K562 (cell line): Measurements from ENCODE around the gene CD248. TPM values are rescaled to one million over a fixed set of nuclear protein-coding genes. Genes with fewer than 3 reads are reported as not detected.

Experiments
- ATAC-seq: fragments of 200-7000 bp; cut with Tn5 transposase; 3 replicates; pipeline ENCODE4 v1.9.1; 2020; ENCODE audit warnings: moderate library complexity
- BruUV-seq: library from RNA; stranded (reverse); fragments of 400-500 nt; replicated peaks from 2 replicates; lab custom pipeline; 2021; lab: Mats Ljungman, UMichigan
- CTCF ChIA-PET: fragments of 300-600 bp; formaldehyde crosslinking; extraction: SDS; loops from one replicate; lab custom pipeline; 2021; ENCODE audit warnings: low intra/inter-chr PET ratio; lab: Yijun Ruan, JAX
- POLR2A ChIA-PET: fragments of 300-600, 350-650 bp; sonication (Branson Sonifier 250); formaldehyde crosslinking; extraction: SDS; loops from one replicate; lab custom pipeline; 2021; ENCODE audit warnings: antibody characterized with exemption, inconsistent platforms; lab: Yijun Ruan, JAX
- DNase-seq, 4 experiments: peaks; one replicate each; pipeline versions ENCODE4 v3.0.0 to v3.0.0-alpha.2; 2011 to 2018; ENCODE audit warnings: low spot score in 3 of 4, mixed read lengths in 3 of 4; ENCODE audit errors: extremely low read depth in 1 of 4
- FAIRE-seq: peaks from 2 replicates; lab custom pipeline; 2011; peaks lifted over from hg19 to GRCh38; lab: Jason Lieb, UNC
- H2AFZ ChIP-seq: 2 replicates; pipeline ENCODE4 v1.6.0; 2011; ENCODE audit warnings: low read depth, low read length, control low read depth, inconsistent platforms
- H3K27ac ChIP-seq: fragments of 200-600 bp; 3 replicates; pipeline ENCODE4 v1.8.0; 2011; ENCODE audit warnings: low read depth, mild to moderate bottlenecking, control low read depth, inconsistent platforms, low read length, moderate library complexity, mixed read lengths; ENCODE audit errors: extremely low read depth
- H3K27me3 ChIP-seq, 2 experiments: fragments of 300-600 bp in 1 of 2; 2 replicates in 1 of 2; 3 replicates in 1 of 2; pipeline versions ENCODE4 v1.6.0 to v1.8.0; 2011; ENCODE audit warnings: inconsistent platforms in 2 of 2, low read length in 2 of 2, mild to moderate bottlenecking in 1 of 2, mixed read lengths in 1 of 2, moderate library complexity in 1 of 2; ENCODE audit not compliant: control insufficient read depth in 2 of 2, insufficient read depth in 2 of 2
- H3K36me3 ChIP-seq: fragments of 300-600 bp; 3 replicates; pipeline ENCODE4 v1.8.0; 2011; ENCODE audit warnings: mild to moderate bottlenecking, low read length, inconsistent platforms; ENCODE audit not compliant: control insufficient read depth, insufficient read depth
- H3K4me1 ChIP-seq, 2 experiments: fragments of 200-600 bp in 1 of 2; replicated peaks in 1 of 2; 2 replicates in 1 of 2; 3 replicates in 1 of 2; pipeline versions ENCODE4 v1.5.1 to v1.8.0; 2011; ENCODE audit warnings: inconsistent platforms in 2 of 2, low read length in 2 of 2, mild to moderate bottlenecking in 1 of 2, mixed read lengths in 1 of 2, moderate library complexity in 1 of 2; ENCODE audit not compliant: control insufficient read depth in 2 of 2, insufficient read depth in 2 of 2
- H3K4me2 ChIP-seq: 2 replicates; pipeline ENCODE4 v1.6.1; 2011; ENCODE audit warnings: low read length, control low read depth, inconsistent platforms, mixed read lengths; ENCODE audit not compliant: insufficient read depth
- H3K4me3 ChIP-seq: fragments of 200-600 bp; sonication (generic), shearing (Covaris generic); 2 replicates; pipeline ENCODE4 v1.5.1; 2016; ENCODE audit warnings: control low read depth, inconsistent platforms
- H3K79me2 ChIP-seq: fragments of 200-600 bp; 3 replicates; pipeline ENCODE4 v1.8.0; 2011; ENCODE audit warnings: low read length, inconsistent platforms; ENCODE audit not compliant: control insufficient read depth, insufficient read depth
- H3K9ac ChIP-seq, 2 experiments: 2 replicates each; pipeline versions ENCODE4 v1.6.0 to v1.6.1; 2011; ENCODE audit warnings: low read depth in 2 of 2, low read length in 2 of 2, control low read depth in 1 of 2, inconsistent platforms in 1 of 2, mild to moderate bottlenecking in 1 of 2, mixed read lengths in 1 of 2; ENCODE audit not compliant: insufficient read depth in 1 of 2
- H3K9me1 ChIP-seq: one replicate; pipeline ENCODE4 v1.6.0; 2011; ENCODE audit warnings: inconsistent platforms, mild to moderate bottlenecking, low read length, moderate library complexity; ENCODE audit not compliant: control insufficient read depth, insufficient read depth
- H3K9me3 ChIP-seq: replicated peaks from 2 replicates; pipeline ENCODE4 v1.5.1; 2011; ENCODE audit warnings: low read depth, low read length, inconsistent platforms; ENCODE audit not compliant: control insufficient read depth, insufficient read depth
- H4K20me1 ChIP-seq: replicated peaks from 2 replicates; pipeline ENCODE4 v1.6.1; 2011; ENCODE audit warnings: low read length, inconsistent platforms, mixed read lengths; ENCODE audit not compliant: control insufficient read depth, insufficient read depth
- BACH1 ChIP-seq: fragments of 200-800 bp; sonication (Bioruptor generic); IDR thresholded peaks from 2 replicates; pipeline ENCODE4 v1.6.1; 2016; ENCODE audit warnings: missing genetic modification characterization, missing compliant biosample characterization
- HDAC3 ChIP-seq: fragments of 450-650 bp; IDR thresholded peaks from 2 replicates; pipeline ENCODE4 v1.6.1; 2018; ENCODE audit warnings: borderline replicate concordance, mild to moderate bottlenecking, moderate library complexity; ENCODE audit not compliant: partially characterized antibody
- HDGF ChIP-seq: fragments of 450-650 bp; IDR thresholded peaks from 2 replicates; pipeline ENCODE4 v1.6.1; 2016
- MYBL2 ChIP-seq, 2 experiments: fragments of 450-650 bp in 1 of 2; sonication (generic) in 1 of 2; formaldehyde crosslinking in 1 of 2; IDR thresholded peaks; 2 replicates each; pipeline versions ENCODE4 v1.6.1 to v1.8.1; 2017 to 2022; ENCODE audit warnings: borderline replicate concordance in 1 of 2, inconsistent platforms in 1 of 2, low read depth in 1 of 2, mild to moderate bottlenecking in 1 of 2, missing genetic modification reagents in 1 of 2, moderate library complexity in 1 of 2
- SMARCE1 ChIP-seq: fragments of 450-650 bp; IDR thresholded peaks from 2 replicates; pipeline ENCODE4 v1.7.1; 2016; ENCODE audit warnings: mild to moderate bottlenecking
- SMC3 ChIP-seq: conservative IDR thresholded peaks from 2 replicates; pipeline ENCODE4 v1.6.1; 2011; ENCODE audit warnings: low read depth, low read length, improper control_type of control experiment; ENCODE audit not compliant: insufficient read depth
- ZNF23 ChIP-seq: fragments of 250-450 bp; sonication (Bioruptor Pico); IDR thresholded peaks from 2 replicates; pipeline ENCODE4 v1.4.0; 2020; ENCODE audit warnings: mild to moderate bottlenecking
- ZNF639 ChIP-seq, 2 experiments: fragments of 200-800 bp in 1 of 2; sonication (Bioruptor generic) in 1 of 2; sonication (generic) in 1 of 2; formaldehyde crosslinking in 1 of 2; IDR thresholded peaks in 1 of 2; conservative IDR thresholded peaks in 1 of 2; 2 replicates each; pipeline versions ENCODE4 v1.5.0 to v1.6.1; 2016 to 2020; ENCODE audit warnings: missing compliant biosample characterization in 1 of 2, missing genetic modification characterization in 1 of 2, missing genetic modification reagents in 1 of 2
- WGBS: fragments of 100-300 bp; shearing (Covaris generic); methylation state at CpG from one replicate; pipeline ENCODE4 v1.1.6; 2016; ENCODE audit warnings: low coverage, mixed read lengths; ENCODE audit not compliant: insufficient coverage; ENCODE audit errors: missing lambda C conversion rate; 5-methylcytosine and 5-hydroxymethylcytosine counted together
- in situ Hi-C: fragments of 300-500 bp; cut with MboI; formaldehyde crosslinking; loops from 4 replicates; pipeline ENCODE4 v1.15.0; 2018; ENCODE audit warnings: inconsistent platforms, mixed read lengths
- intact Hi-C: fragments of 100-400 bp; cut with micrococcal nuclease; formaldehyde crosslinking; loops from 2 replicates; pipeline ENCODE4 v1.14.2; 2022
- polyA plus RNA-seq, 8 experiments: library from polyadenylated mRNA; depleted of rRNA in 4 of 8; stranded (reverse) in 5 of 8; unstranded in 3 of 8; fragments of >200 nt; fragmentation: Nextera tagmentation in 2 of 8; fragmentation: Illumina TruSeq in 1 of 8; extraction: Ambion mirVana in 2 of 8; extraction: Trizol in 1 of 8; gene quantifications; 2 replicates each; pipeline versions ENCODE4 v1.2.1 to v1.2.3, GENCODE V29; 2011 to 2014; ENCODE audit warnings: inconsistent platforms in 1 of 8, missing spikeins in 1 of 8
- total RNA-seq, 7 experiments: library from RNA; depleted of rRNA in 6 of 7; stranded (reverse); fragments of >200 nt in 6 of 7; fragmentation: Illumina TruSeq in 2 of 7; extraction: Trizol in 2 of 7; gene quantifications; 2 replicates each; pipeline versions ENCODE4 v1.2.1 to v1.2.3, GENCODE V29; 2011 to 2021; ENCODE audit warnings: low replicate concordance in 1 of 7
- TF ChIP-seq, protein P1 (sequence below): fragments of 250-450 bp; sonication (Bioruptor Pico); IDR thresholded peaks from 2 replicates; pipeline ENCODE4 v1.4.0; 2020
- TF ChIP-seq, protein P2 (sequence below): fragments of 200-800 bp; sonication (Bioruptor generic); IDR thresholded peaks from 2 replicates; pipeline ENCODE4 v1.6.1; 2017; ENCODE audit warnings: missing genetic modification characterization, missing compliant biosample characterization

CD248 gene
- total and polyA plus RNA-seq, 9 of the 15 experiments (the other 6 are each of a cell fraction or from before 2014, with no cell fraction given) = 0.09 TPM; not detected in 8

DNA sequence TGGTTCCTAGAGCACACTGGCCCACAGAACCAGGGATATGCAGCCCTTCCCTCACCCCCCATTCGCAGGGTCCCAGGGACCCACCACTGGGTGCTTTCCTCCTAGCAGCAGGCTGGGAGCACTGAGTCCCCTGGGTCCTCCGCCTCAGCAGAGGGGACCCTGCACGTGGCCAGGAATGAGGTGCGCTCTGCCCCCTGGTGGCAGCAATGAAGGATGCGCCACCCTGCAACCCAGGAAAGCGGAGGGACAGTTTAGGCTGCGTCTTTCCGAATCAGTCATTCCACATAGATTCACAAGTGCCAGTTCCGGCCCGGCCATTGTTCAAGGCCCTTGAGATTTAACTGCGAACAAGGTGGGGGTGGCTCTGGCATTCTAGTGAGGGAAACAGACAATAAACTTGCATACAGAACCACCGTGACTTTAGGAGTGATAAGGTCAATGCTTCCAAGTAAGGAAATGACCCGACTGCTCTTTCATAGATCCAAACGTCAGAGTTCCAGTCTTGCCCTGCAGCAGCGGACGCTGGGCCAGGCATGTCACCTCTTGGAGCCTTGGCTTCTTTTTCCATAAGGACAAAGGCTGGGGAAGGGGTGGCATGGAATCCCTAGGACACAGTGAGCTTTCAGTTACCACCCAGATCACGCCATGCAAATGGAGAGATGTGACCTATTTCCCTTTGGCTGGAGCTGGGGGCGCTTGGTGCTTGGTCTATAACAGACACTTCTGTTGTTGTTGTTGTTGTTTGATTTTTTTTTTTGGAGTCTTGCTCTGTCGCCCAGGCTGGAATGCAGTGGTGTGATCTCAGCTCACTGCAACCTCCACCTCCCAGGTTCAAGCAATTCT lies 11.7 kb upstream of the CD248 start:
- WGBS = 11% methylated on average over 19 of the region's 19 CpGs
- H3K36me3 ChIP-seq = no peaks in the 10 kb centered on the region
- no peaks in the 10 kb centered on the region for H3K79me2 ChIP-seq
- DNase-seq (peak; percentile 85 to 89 (median 86)), ATAC-seq (peak; percentile 94), FAIRE-seq (peak; percentile 97)
- ChIA-PET CTCF (interaction anchor here (0.6 to 3.1 kb wide), 4 partner anchors 17 to 106 kb away, joined by 3 to 37 read pairs (median 10); no protein-coding TSS in a partner anchor), POLR2A (interaction anchor here (0.6 to 1.0 kb wide), 2 partner anchors 16 to 39 kb away, joined by 3 read pairs; partner anchors contain the start of gene YIF1A)
- no peaks in the 10 kb centered on the region for H4K20me1 ChIP-seq
- intact Hi-C loops = loop anchor here (1.0 to 2.0 kb wide), 2 partner anchors 16 to 106 kb away; no protein-coding TSS in a partner anchor
- no peaks in the 10 kb centered on the region for H3K9me3 ChIP-seq
- peak overlapping the region; percentile 100 for H2AFZ ChIP-seq
- H3K9ac ChIP-seq = peak overlapping the region; percentile 56 to 66; a peak in 3 of 4 replicates
- H3K4me1 ChIP-seq = peaks cover 20 to 70% of the 10 kb centered on the region in 2 experiments; a peak in 4 of 5 replicates
- H3K27ac ChIP-seq = peak overlapping the region; percentile 75
- H3K4me2 ChIP-seq = peak overlapping the region; percentile 87
- in situ Hi-C loops = loop anchor here (5.0 kb wide), 1 partner anchor 111 kb away; no protein-coding TSS in a partner anchor
- H3K4me3 ChIP-seq = no peak overlapping the region
- no peaks in the 10 kb centered on the region for H3K27me3 ChIP-seq
- BruUV-seq = no TSS peak
- H3K9me1 ChIP-seq = peaks cover 4% of the 10 kb centered on the region
- TF ChIP-seq, protein P1, sequence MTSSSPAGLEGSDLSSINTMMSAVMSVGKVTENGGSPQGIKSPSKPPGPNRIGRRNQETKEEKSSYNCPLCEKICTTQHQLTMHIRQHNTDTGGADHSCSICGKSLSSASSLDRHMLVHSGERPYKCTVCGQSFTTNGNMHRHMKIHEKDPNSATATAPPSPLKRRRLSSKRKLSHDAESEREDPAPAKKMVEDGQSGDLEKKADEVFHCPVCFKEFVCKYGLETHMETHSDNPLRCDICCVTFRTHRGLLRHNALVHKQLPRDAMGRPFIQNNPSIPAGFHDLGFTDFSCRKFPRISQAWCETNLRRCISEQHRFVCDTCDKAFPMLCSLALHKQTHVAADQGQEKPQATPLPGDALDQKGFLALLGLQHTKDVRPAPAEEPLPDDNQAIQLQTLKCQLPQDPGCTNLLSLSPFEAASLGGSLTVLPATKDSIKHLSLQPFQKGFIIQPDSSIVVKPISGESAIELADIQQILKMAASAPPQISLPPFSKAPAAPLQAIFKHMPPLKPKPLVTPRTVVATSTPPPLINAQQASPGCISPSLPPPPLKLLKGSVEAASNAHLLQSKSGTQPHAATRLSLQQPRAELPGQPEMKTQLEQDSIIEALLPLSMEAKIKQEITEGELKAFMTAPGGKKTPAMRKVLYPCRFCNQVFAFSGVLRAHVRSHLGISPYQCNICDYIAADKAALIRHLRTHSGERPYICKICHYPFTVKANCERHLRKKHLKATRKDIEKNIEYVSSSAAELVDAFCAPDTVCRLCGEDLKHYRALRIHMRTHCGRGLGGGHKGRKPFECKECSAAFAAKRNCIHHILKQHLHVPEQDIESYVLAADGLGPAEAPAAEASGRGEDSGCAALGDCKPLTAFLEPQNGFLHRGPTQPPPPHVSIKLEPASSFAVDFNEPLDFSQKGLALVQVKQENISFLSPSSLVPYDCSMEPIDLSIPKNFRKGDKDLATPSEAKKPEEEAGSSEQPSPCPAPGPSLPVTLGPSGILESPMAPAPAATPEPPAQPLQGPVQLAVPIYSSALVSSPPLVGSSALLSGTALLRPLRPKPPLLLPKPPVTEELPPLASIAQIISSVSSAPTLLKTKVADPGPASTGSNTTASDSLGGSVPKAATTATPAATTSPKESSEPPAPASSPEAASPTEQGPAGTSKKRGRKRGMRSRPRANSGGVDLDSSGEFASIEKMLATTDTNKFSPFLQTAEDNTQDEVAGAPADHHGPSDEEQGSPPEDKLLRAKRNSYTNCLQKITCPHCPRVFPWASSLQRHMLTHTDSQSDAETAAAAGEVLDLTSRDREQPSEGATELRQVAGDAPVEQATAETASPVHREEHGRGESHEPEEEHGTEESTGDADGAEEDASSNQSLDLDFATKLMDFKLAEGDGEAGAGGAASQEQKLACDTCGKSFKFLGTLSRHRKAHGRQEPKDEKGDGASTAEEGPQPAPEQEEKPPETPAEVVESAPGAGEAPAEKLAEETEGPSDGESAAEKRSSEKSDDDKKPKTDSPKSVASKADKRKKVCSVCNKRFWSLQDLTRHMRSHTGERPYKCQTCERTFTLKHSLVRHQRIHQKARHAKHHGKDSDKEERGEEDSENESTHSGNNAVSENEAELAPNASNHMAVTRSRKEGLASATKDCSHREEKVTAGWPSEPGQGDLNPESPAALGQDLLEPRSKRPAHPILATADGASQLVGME (CRISPR knock-in tag) = no peak
- TF ChIP-seq ZNF23 (CRISPR knock-in tag) (no peak), SMARCE1 (no peak), BACH1 (tag) (no peak), ZNF639 (CRISPR knock-in tag; conservative IDR thresholded peaks at IDR 0.05 in 1 of 2, IDR thresholded peaks at IDR 0.05 in 1 of 2) (0 out of 4 replicates have a peak, but pooled peaks of 1 of the 2 experiments have one; percentile 22), HDAC3 (no peak), MYBL2 (IDR thresholded peaks at IDR 0.05; ENCODE audit: low read depth) (no peak), MYBL2 (CRISPR knock-in tag; IDR thresholded peaks at IDR 0.05; ENCODE audit: borderline replicate concordance) (no peak), SMC3 (peak; percentile 93), HDGF (no peak)
- TF ChIP-seq, protein P2, sequence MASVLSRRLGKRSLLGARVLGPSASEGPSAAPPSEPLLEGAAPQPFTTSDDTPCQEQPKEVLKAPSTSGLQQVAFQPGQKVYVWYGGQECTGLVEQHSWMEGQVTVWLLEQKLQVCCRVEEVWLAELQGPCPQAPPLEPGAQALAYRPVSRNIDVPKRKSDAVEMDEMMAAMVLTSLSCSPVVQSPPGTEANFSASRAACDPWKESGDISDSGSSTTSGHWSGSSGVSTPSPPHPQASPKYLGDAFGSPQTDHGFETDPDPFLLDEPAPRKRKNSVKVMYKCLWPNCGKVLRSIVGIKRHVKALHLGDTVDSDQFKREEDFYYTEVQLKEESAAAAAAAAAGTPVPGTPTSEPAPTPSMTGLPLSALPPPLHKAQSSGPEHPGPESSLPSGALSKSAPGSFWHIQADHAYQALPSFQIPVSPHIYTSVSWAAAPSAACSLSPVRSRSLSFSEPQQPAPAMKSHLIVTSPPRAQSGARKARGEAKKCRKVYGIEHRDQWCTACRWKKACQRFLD (CRISPR knock-in tag) = peak; percentile 54; the same call in 1 of the 2 replicates
